HT-29 (cell line): Measurements from ENCODE around the gene SAA2. TPM values are rescaled to one million over a fixed set of nuclear protein-coding genes. Genes with fewer than 3 reads are reported as not detected.
"Not testable (repeated sequence)": the region's sequence is repeated elsewhere in the genome, so short reads cannot be mapped to it uniquely, and the experiment has no call there.

Experiments used
- DNase-seq: peaks from one replicate; pipeline ENCODE4 v3.0.0-alpha.2; 2015; ENCODE audit warnings: low spot score
- total RNA-seq: library from RNA; depleted of rRNA; stranded (reverse); fragments of >200 nt; shearing (Covaris generic); gene quantifications from 2 replicates; pipeline ENCODE4 v1.2.3, GENCODE V29; 2014

SAA2 gene
- total RNA-seq, 1 experiment from 2014 or later: not detected

GRCh38 chr11:18253233-18253632 is 4.8 kb upstream of the SAA2 start:
- DNase-seq: no peak

GRCh38 chr11:18247191-18247581 is 1.3 kb downstream of the SAA2 start:
- DNase-seq: not testable (repeated sequence)

GRCh38 chr11:18246379-18247190 is 1.9 kb downstream of the SAA2 start:
- DNase-seq: not testable (repeated sequence)

GRCh38 chr11:18245396-18245795 is 3.1 kb downstream of the SAA2 start:
- DNase-seq: no peak

- DNase-seq: peak; percentile 82
Measured at GRCh38 chr11:18243783-18244362, 4.6 kb downstream of the SAA2 start.

GRCh38 chr11:18239655-18240054 is 8.8 kb downstream of the SAA2 start:
- DNase-seq: no peak

- no peak for DNase-seq
Measured at GRCh38 chr11:18236664-18237356, 11.7 kb downstream of the SAA2 start, which contains the start of gene SAA4. Gene SAA4 (minus strand): TSS chr11:18236802. CDS start chr11:18235926, 876 bp downstream.

GRCh38 chr11:18235394-18236334 is 12.8 kb downstream of the SAA2 start:
- no peak for DNase-seq

GRCh38 chr11:18233912-18234311 is 14.6 kb downstream of the SAA2 start:
- DNase-seq: no peak

GRCh38 chr11:18230859-18231258 is 17.6 kb downstream of the SAA2 start:
- DNase-seq: no peak

- DNase-seq: no peak
Measured at GRCh38 chr11:18229501-18229900, 19.0 kb downstream of the SAA2 start.

- DNase-seq: no peak
Measured at GRCh38 chr11:18225913-18226312, 22.6 kb downstream of the SAA2 start.

- no peak for DNase-seq
Measured at GRCh38 chr11:18223591-18224387, 24.7 kb downstream of the SAA2 start.

- no peak for DNase-seq
Measured at GRCh38 chr11:18222814-18223421, 25.6 kb downstream of the SAA2 start.

GRCh38 chr11:18221274-18221876 is 27.1 kb downstream of the SAA2 start:
- no peak for DNase-seq

- DNase-seq: no peak
Measured at GRCh38 chr11:18209058-18209457, 39.4 kb downstream of the SAA2 start.

- DNase-seq: no peak
Measured at GRCh38 chr11:18204771-18205170, 43.7 kb downstream of the SAA2 start.

- DNase-seq: no peak
Measured at GRCh38 chr11:18204220-18204619, 44.2 kb downstream of the SAA2 start.

- peak; percentile 27 for DNase-seq
Measured at GRCh38 chr11:18203723-18204122, 44.7 kb downstream of the SAA2 start.

- not testable (repeated sequence) for DNase-seq
Measured at GRCh38 chr11:18197738-18198137, 50.7 kb downstream of the SAA2 start.
